HepG2 (cell line): ENCODE results near the gene LRP10. TPM values are rescaled to one million over a fixed set of nuclear protein-coding genes. Genes with fewer than 3 reads are reported as not detected.

ENCODE experiments used
- DR1 ChIP-seq: sonication (generic); formaldehyde crosslinking; IDR thresholded peaks from 2 replicates; pipeline ENCODE4 v1.8.0; 2021; ENCODE audit warnings: mild to moderate bottlenecking, missing genetic modification reagents, inconsistent platforms
- EED ChIP-seq: sonication (generic); formaldehyde crosslinking; IDR thresholded peaks from 2 replicates; pipeline ENCODE4 v1.5.0; 2020; ENCODE audit warnings: mild to moderate bottlenecking, missing genetic modification reagents
- FOXP4 ChIP-seq: sonication (generic); formaldehyde crosslinking; IDR thresholded peaks from 2 replicates; pipeline ENCODE4 v1.4.0; 2020; ENCODE audit warnings: missing genetic modification reagents
- MAFK ChIP-seq, 2 experiments: IDR thresholded peaks in 1 of 2; conservative IDR thresholded peaks in 1 of 2; 2 replicates each; pipeline ENCODE4 v1.6.1; 2011; ENCODE audit warnings: improper control_type of control experiment in 2 of 2, low read length in 2 of 2
- NFIB ChIP-seq: sonication (generic); formaldehyde crosslinking; IDR thresholded peaks from 2 replicates; pipeline ENCODE4 v1.9.0; 2021; ENCODE audit warnings: missing genetic modification reagents, mild to moderate bottlenecking, borderline replicate concordance
- PAXIP1 ChIP-seq: sonication (generic); formaldehyde crosslinking; conservative IDR thresholded peaks from 2 replicates; pipeline ENCODE4 v1.4.0; 2020; ENCODE audit warnings: mild to moderate bottlenecking, missing genetic modification reagents, moderate library complexity
- RFX3 ChIP-seq: IDR thresholded peaks from 2 replicates; pipeline ENCODE4 v1.6.1; 2016; ENCODE audit warnings: missing biosample characterization, missing genetic modification reagents
- RFX5 ChIP-seq: IDR thresholded peaks from 2 replicates; pipeline ENCODE4 v1.6.1; 2011; ENCODE audit warnings: low read depth, low read length, improper control_type of control experiment
- RORA ChIP-seq: sonication (generic); formaldehyde crosslinking; IDR thresholded peaks from 2 replicates; pipeline ENCODE4 v1.5.0; 2020; ENCODE audit warnings: mild to moderate bottlenecking, missing genetic modification reagents, moderate library complexity
- SP140L ChIP-seq: sonication (generic); formaldehyde crosslinking; IDR thresholded peaks from 2 replicates; pipeline ENCODE4 v1.4.0; 2020; ENCODE audit warnings: missing genetic modification reagents, borderline replicate concordance
- TEF ChIP-seq: sonication (generic); formaldehyde crosslinking; IDR thresholded peaks from 2 replicates; pipeline ENCODE4 v1.5.0; 2020; ENCODE audit warnings: missing genetic modification reagents
- ZFP36L1 ChIP-seq: sonication (generic); formaldehyde crosslinking; IDR thresholded peaks from 2 replicates; pipeline ENCODE4 v1.8.0; 2022; ENCODE audit warnings: mild to moderate bottlenecking, missing genetic modification reagents, moderate library complexity
- ZNF101 ChIP-seq: sonication (generic); formaldehyde crosslinking; IDR thresholded peaks from 2 replicates; pipeline ENCODE4 v1.4.0; 2020; ENCODE audit warnings: mild to moderate bottlenecking, low read depth, missing genetic modification reagents, borderline replicate concordance
- ZNF276 ChIP-seq: sonication (generic); formaldehyde crosslinking; IDR thresholded peaks from 2 replicates; pipeline ENCODE4 v1.4.0; 2020; ENCODE audit warnings: mild to moderate bottlenecking, low read depth, missing genetic modification reagents
- ZNF282 ChIP-seq: fragments of 450-650 bp; IDR thresholded peaks from 2 replicates; pipeline ENCODE4 v1.6.1; 2018; ENCODE audit not compliant: partially characterized antibody
- ZNF326 ChIP-seq: sonication (generic); formaldehyde crosslinking; IDR thresholded peaks from 2 replicates; pipeline ENCODE4 v1.4.0; 2020; ENCODE audit warnings: missing genetic modification reagents, borderline replicate concordance
- ZNF543 ChIP-seq: sonication (generic); formaldehyde crosslinking; IDR thresholded peaks from 2 replicates; pipeline ENCODE4 v1.4.0; 2020; ENCODE audit warnings: mild to moderate bottlenecking, missing genetic modification reagents
- ZNF607 ChIP-seq: sonication (generic); formaldehyde crosslinking; IDR thresholded peaks from 2 replicates; pipeline ENCODE4 v1.5.1; 2020; ENCODE audit warnings: missing genetic modification reagents, mild to moderate bottlenecking, borderline replicate concordance
- ZNF780A ChIP-seq: sonication (generic); formaldehyde crosslinking; IDR thresholded peaks from 2 replicates; pipeline ENCODE4 v1.8.0; 2022; ENCODE audit warnings: mild to moderate bottlenecking, missing genetic modification reagents, moderate library complexity
- ZNF790 ChIP-seq: sonication (generic); formaldehyde crosslinking; IDR thresholded peaks from 2 replicates; pipeline ENCODE4 v1.8.0; 2022; ENCODE audit warnings: missing genetic modification reagents, mild to moderate bottlenecking, borderline replicate concordance
- polyA plus RNA-seq, 8 experiments: library from polyadenylated mRNA; depleted of rRNA in 3 of 8; stranded (reverse) in 7 of 8; unstranded in 1 of 8; fragments of >200 nt; fragmentation: Illumina TruSeq in 4 of 8; extraction: Trizol in 4 of 8; gene quantifications; 2 replicates each; pipeline versions ENCODE4 v1.2.1 to v1.2.3, GENCODE V29; 2011 to 2016; ENCODE audit warnings: low read depth in 4 of 8, missing spikeins in 1 of 8, mixed read lengths in 1 of 8; ENCODE audit not compliant: insufficient read depth in 1 of 8
- total RNA-seq, 5 experiments: library from RNA; depleted of rRNA; stranded (reverse); fragments of >200 nt; fragmentation: Illumina TruSeq; extraction: Trizol; gene quantifications; 2 replicates each; pipeline ENCODE4 v1.2.3, GENCODE V29; 2016; ENCODE audit warnings: low read depth in 1 of 5

Gene LRP10
- total and polyA plus RNA-seq, 2 of the 13 experiments (the other 11 are each of a cell fraction or from before 2014, with no cell fraction given) = 16.9 to 45.2 TPM

DNA sequence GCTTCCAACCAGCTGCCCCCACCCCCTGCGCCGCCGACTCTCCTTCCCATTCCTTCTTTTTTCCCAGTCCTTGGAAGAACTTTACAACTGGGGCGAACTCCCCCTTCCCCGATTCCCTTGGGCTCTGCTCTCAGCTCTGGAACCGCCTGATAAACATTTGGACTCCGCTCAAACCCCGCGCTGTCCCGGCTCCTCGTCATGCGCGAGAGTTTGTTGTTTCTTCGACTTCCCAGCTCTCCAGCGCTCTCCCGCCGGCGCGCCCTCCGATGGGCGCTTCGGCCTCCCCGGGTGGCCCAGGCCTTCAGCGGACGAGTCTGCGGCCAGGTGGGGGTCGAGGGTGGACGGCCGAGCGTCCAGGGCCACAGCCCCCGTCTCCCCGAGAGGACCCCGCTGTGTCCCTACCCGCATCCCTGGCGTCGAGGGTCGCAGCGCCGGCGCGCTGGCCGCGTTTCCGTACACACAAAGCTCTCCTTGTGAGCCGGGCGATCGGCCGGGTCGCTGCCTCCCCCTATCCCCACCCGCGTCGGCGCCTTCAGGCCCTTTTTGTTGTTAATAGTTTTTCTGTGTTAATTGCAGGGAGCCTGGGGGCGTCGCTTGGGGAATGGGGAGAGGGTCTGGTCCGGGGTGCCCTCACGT lies 34.3 kb upstream of the LRP10 start (continued):
- TF ChIP-seq FOXP4 (CRISPR knock-in tag) (no peak), RFX5 (no peak), EED (CRISPR knock-in tag) (no peak), RORA (no peak), ZNF790 (CRISPR knock-in tag) (0 out of 2 replicates have a peak, but pooled peaks have one; percentile 26), ZNF543 (CRISPR knock-in tag) (no peak), ZNF780A (CRISPR knock-in tag) (no peak), TEF (CRISPR knock-in tag) (no peak), SP140L (CRISPR knock-in tag) (no peak), NFIB (peak; percentile 70; the same call in 1 of the 2 replicates), MAFK (conservative IDR thresholded peaks at IDR 0.05 in 1 of 2, IDR thresholded peaks at IDR 0.05 in 1 of 2; ENCODE audit: low read length in 2 of 2) (no peak), ZNF326 (no peak), ZNF282 (no peak), ZNF607 (CRISPR knock-in tag) (no peak; the same call in 1 of the 2 replicates), ZNF101 (0 out of 2 replicates have a peak, but pooled peaks have one; percentile 70), DR1 (CRISPR knock-in tag) (no peak), ZFP36L1 (CRISPR knock-in tag) (no peak), ZNF276 (CRISPR knock-in tag) (no peak; the same call in 1 of the 2 replicates), RFX3 (CRISPR knock-in tag) (no peak), PAXIP1 (CRISPR knock-in tag) (peak; percentile 28)
